GM12865 (cell line): ENCODE results near the gene ARFGAP1.

Experiments used
- DNase-seq: peaks from one replicate; pipeline ENCODE4 v3.0.0; 2010; ENCODE audit warnings: low read depth
- H3K4me3 ChIP-seq: 2 replicates; pipeline ENCODE4 v1.5.1; 2011; ENCODE audit warnings: mild to moderate bottlenecking, low read depth, low read length, control low read depth
- CTCF ChIP-seq: IDR thresholded peaks from 2 replicates; pipeline ENCODE4 v1.5.1; 2011; ENCODE audit warnings: low read length, control low read depth, low read depth, inconsistent platforms; ENCODE audit not compliant: insufficient read depth; ENCODE audit errors: missing control alignments

The ARFGAP1 gene

GRCh38 chr20:63272105-63273058 is at the start of gene ARFGAP1:
Gene ARFGAP1, plus strand, starts transcription at chr20:63272813. Its CDS starts 2,768 bp downstream, at chr20:63275581.
- H3K4me3 ChIP-seq: peak within 1 kb of the TSS; percentile 94
- no peak for TF ChIP-seq CTCF
- peak; percentile 92 for DNase-seq

- peak; percentile 48 for DNase-seq
- H3K4me3 ChIP-seq: no peak overlapping the region
- TF ChIP-seq CTCF: peak; percentile 80
These were observed 49.3 kb upstream of the ARFGAP1 start for GRCh38 chr20:63223121-63223825.

- no peak overlapping the region for H3K4me3 ChIP-seq
- DNase-seq: no peak
- no peak for TF ChIP-seq CTCF
These were observed 48.8 kb upstream of the ARFGAP1 start for GRCh38 chr20:63223826-63224207.

- DNase-seq: no peak
These were observed 48.1 kb upstream of the ARFGAP1 start for GRCh38 chr20:63224412-63225081.

GRCh38 chr20:63225082-63225454 is 47.5 kb upstream of the ARFGAP1 start:
- DNase-seq: no peak
- TF ChIP-seq CTCF: no peak
- no peak overlapping the region for H3K4me3 ChIP-seq

More at GRCh38 chr20:63224412-63225081, 48.1 kb upstream of the ARFGAP1 start:
- TF ChIP-seq CTCF: no peak
- no peak overlapping the region for H3K4me3 ChIP-seq

GRCh38 chr20:63226042-63226943 is 46.3 kb upstream of the ARFGAP1 start:
- no peak for TF ChIP-seq CTCF
- DNase-seq: no peak
- no peak overlapping the region for H3K4me3 ChIP-seq
